ENCODE data around the gene ETF1.
"Not testable (repeated sequence)": the region's sequence is repeated elsewhere in the genome, so short reads cannot be mapped to it uniquely, and the experiment has no call there.

Gene ETF1

DNA sequence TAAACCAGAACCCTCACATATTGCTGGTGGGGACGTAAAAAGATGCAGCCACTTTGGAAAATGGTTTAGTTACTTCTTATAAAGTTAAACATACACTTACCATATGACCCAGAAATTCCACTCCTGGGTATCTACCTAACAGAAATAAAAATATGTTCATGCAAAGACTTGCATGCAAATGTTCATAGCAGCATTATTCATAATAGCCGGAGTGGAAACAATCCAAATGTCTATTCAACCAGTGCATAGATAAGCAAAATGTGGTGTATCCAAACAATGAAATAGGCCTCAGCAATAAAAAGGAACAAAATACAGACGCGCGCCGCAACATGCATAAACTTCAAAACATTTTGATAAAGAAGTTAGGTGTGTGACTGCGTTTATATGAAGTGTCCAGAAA is 66.1 kb downstream of the ETF1 start:
- no peak for DNase-seq

DNA sequence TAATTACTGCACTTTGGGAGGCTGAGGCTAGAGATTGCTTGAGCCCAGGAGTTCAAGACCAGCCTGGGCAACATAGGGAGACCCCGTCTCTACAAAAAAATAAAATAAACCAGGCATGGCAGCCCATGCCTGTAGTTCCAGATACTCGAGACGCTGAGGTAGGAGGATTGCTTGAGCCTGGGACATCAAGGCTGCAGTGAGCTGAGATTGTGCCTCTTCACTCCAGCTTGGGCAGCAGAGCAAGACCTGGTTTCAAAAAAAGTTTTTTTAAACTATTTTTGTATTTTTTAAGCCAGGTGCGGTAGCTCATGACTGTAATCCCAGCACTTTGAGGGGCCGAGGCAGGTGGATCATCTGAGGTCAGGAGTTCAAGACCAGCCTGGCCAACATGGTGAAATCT is 69.9 kb downstream of the ETF1 start:
- not testable (repeated sequence) for DNase-seq

DNA sequence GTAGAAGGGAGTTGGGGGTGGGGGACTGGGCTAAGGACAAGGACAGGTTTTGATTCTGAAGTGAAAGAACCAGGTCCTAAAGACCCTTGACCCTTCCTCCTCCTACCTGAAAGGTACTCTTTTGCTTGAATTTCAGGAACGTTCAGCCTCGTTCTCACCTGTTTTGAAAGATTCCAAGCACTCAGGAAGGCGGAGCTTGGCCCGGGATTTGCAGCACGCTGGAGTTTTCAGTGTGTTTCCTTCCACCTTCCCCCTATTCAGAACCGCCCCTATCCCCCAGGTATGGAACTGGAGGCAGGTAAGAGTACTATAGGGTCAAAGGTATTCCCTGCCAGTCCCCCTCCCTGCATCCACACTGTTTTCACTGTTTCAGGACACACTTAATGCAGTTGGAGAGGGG is 70.7 kb downstream of the ETF1 start:
- no peak for DNase-seq

DNA sequence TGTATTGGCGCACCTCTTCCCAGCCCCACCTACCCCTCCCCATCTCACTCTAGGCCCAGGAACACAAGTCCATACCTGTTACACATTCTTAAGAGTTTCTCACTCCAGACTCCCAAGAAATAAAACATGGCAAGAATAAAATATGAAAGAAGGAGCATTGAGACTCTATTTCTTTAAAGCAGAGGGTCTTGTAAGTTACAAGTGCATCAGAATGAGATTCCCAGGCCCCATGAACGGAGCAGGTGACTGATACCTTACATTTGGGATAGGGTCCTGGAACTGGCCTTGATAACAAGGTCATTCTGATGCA is 72.0 kb downstream of the ETF1 start:
- DNase-seq: no peak

DNA sequence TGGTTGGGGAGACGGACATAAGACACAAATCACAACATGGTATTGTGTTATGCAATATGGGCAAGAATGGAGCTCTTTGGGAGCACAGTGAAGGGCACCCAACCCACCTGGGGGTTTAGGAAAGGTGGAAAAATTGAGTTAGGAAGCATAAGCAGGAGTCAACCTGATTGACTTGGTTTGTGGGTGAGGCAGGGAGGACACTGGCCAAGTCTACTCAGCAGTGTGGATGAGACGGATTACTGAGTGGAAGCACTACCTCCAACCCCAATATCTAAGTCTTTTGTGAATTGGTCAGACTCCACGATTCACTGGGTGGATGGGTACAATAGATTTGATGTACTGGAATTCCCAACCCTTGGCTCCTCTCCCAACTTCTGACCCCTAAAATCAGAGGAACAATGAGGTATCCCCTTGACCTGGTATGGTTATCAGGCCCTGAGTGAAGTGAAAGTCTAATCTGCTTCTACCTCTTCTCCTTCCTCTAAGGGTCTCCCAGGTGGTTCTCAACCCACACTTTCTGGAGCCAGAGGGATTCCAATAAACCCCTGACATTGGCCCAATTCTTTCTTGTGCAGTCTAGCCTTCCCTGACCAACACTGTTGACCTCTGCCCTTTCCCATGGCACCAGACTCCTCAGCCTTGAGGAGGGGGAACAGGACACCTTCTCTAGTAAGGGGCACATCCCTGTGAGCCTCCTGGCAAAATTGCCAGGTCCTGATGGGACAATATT is 72.5 kb downstream of the ETF1 start:
- no peak for DNase-seq

DNA sequence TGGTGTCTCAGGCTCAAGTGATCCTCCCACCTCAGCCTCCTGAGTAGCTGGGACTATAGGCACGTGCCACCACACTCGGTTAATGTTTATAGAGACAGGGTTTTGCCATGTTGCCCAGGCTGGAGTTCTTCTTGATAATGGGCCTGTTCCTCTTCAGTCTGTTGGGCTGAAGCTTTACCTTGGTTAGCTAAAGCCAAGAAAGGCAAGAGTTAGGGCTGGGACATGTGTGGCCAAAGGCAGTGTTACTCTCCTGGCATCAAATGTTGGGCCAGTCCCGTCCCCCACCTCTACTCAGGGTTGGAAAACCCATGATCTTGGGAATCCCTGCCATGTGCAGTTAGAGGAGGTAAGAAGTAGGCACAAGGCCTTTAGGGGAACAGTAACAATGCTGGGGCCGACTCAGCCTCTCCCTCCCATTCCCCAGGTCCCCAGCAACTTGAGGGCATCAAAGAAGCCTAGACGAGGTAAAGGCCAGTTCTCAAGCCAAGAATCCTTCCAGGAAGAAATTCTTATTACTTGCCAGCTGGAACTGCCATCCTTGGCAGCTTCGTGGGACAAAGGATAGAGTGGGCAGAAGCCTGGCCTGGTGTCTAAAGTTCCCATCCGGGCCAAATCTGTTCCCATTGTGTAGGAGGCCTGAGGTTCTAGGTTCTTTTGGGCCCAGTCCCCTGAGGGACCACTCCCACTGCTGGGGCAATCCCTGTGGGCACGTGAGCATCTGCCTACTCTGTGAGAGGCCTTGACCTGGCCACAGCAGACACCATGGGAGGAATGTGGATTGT is 73.3 kb downstream of the ETF1 start:
- DNase-seq: peak; percentile 53

DNA sequence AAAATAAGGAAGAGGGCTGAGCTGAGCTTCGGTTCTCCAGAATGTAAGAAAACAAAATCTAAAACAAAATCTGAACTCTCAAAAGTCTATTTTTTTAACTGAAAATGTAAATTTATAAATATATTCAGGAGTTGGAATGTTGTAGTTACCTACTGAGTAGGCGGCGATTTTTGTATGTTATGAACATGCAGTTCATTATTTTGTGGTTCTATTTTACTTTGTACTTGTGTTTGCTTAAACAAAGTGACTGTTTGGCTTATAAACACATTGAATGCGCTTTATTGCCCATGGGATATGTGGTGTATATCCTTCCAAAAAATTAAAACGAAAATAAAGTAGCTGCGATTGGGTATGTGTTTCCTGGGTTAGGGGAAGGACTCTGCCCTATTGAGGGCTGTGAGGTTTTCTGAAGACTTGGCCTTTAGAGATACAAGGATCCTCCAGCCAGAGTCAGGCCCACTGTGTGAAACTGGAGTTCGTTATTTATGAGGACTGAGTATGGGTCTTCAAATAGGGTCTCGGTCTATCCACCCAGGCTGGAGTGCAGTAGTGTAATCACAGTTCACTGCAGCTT is 74.0 kb downstream of the ETF1 start:
- no peak for DNase-seq

DNA sequence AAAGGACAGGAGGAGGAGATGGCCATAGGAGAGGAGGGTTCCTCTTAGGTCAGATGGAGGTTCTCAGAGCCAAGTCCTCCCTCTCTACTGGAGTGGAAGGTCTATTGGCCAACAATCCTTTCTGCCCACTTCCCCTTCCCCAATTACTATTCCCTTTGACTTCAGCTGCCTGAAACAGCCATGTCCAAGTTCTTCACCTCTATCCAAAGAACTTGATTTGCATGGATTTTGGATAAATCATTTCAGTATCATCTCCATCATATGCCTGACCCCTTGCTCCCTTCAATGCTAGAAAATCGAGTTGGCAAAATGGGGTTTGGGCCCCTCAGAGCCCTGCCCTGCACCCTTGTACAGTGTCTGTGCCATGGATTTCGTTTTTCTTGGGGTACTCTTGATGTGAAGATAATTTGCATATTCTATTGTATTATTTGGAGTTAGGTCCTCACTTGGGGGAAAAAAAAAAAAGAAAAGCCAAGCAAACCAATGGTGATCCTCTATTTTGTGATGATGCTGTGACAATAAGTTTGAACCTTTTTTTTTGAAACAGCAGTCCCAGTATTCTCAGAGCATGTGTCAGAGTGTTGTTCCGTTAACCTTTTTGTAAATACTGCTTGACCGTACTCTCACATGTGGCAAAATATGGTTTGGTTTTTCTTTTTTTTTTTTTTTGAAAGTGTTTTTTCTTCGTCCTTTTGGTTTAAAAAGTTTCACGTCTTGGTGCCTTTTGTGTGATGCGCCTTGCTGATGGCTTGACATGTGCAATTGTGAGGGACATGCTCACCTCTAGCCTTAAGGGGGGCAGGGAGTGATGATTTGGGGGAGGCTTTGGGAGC is 74.7 kb downstream of the ETF1 start:
- DNase-seq: no peak

DNA sequence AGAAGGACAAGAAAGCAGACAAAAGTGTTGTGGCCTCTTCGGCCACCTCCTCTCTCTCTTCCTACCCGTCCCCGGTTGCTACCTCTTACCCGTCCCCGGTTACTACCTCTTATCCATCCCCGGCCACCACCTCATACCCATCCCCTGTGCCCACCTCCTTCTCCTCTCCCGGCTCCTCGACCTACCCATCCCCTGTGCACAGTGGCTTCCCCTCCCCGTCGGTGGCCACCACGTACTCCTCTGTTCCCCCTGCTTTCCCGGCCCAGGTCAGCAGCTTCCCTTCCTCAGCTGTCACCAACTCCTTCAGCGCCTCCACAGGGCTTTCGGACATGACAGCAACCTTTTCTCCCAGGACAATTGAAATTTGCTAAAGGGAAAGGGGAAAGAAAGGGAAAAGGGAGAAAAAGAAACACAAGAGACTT is 75.3 kb downstream of the ETF1 start:
- DNase-seq: no peak

DNA sequence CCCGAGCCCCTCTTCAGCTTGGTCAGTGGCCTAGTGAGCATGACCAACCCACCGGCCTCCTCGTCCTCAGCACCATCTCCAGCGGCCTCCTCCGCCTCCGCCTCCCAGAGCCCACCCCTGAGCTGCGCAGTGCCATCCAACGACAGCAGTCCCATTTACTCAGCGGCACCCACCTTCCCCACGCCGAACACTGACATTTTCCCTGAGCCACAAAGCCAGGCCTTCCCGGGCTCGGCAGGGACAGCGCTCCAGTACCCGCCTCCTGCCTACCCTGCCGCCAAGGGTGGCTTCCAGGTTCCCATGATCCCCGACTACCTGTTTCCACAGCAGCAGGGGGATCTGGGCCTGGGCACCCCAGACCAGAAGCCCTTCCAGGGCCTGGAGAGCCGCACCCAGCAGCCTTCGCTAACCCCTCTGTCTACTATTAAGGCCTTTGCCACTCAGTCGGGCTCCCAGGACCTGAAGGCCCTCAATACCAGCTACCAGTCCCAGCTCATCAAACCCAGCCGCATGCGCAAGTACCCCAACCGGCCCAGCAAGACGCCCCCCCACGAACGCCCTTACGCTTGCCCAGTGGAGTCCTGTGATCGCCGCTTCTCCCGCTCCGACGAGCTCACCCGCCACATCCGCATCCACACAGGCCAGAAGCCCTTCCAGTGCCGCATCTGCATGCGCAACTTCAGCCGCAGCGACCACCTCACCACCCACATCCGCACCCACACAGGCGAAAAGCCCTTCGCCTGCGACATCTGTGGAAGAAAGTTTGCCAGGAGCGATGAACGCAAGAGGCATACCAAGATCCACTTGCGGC is 75.9 kb downstream of the ETF1 start:
- DNase-seq: no peak

DNA sequence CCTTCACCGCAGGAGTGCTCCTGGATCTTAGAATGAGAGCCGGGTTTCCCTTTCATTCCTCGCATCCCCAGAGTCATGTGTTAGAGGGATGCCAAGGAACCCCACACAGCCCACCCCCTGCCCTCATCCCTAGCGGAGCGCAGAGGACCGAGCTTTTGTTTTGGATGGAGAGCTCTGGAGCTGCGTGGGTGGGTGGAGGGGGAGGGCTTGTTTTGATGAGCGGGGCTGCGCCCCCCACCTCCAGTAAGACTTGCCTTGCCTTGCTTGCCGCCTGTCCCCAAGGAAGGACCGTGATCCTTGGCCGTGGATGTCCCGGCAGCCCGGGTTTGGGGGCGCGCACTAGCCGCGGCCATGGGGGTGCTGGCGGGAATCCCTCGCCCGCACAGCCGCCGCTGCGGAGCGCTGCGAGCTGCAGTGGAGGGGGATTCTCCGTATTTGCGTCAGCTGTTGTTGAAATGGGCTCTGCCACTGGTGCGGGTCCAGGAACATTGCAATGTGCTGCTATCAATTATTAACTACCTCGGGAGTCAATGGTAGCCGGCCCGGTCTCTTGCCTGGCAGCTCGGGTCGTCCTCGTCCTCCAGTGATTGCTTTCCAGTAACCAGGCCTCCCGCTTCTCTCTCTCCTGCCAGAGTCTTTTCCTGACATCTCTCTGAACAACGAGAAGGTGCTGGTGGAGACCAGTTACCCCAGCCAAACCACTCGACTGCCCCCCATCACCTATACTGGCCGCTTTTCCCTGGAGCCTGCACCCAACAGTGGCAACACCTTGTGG is 76.7 kb downstream of the ETF1 start:
- peak; percentile 41 for DNase-seq

DNA sequence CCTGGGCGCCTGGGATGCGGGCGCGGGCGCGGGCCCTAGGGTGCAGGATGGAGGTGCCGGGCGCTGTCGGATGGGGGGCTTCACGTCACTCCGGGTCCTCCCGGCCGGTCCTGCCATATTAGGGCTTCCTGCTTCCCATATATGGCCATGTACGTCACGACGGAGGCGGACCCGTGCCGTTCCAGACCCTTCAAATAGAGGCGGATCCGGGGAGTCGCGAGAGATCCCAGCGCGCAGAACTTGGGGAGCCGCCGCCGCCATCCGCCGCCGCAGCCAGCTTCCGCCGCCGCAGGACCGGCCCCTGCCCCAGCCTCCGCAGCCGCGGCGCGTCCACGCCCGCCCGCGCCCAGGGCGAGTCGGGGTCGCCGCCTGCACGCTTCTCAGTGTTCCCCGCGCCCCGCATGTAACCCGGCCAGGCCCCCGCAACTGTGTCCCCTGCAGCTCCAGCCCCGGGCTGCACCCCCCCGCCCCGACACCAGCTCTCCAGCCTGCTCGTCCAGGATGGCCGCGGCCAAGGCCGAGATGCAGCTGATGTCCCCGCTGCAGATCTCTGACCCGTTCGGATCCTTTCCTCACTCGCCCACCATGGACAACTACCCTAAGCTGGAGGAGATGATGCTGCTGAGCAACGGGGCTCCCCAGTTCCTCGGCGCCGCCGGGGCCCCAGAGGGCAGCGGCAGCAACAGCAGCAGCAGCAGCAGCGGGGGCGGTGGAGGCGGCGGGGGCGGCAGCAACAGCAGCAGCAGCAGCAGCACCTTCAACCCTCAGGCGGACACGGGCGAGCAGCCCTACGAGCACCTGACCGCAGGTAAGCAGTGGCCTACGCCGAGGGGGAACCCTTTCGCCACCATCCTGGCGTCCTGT is 77.5 kb downstream of the ETF1 start, which contains the start of gene EGR1:
EGR1 (plus strand) TSS at position 219 of the 864 bp plus-strand sequence; CDS start at position 502, 283 bp downstream.
- peak; percentile 97 for DNase-seq

DNA sequence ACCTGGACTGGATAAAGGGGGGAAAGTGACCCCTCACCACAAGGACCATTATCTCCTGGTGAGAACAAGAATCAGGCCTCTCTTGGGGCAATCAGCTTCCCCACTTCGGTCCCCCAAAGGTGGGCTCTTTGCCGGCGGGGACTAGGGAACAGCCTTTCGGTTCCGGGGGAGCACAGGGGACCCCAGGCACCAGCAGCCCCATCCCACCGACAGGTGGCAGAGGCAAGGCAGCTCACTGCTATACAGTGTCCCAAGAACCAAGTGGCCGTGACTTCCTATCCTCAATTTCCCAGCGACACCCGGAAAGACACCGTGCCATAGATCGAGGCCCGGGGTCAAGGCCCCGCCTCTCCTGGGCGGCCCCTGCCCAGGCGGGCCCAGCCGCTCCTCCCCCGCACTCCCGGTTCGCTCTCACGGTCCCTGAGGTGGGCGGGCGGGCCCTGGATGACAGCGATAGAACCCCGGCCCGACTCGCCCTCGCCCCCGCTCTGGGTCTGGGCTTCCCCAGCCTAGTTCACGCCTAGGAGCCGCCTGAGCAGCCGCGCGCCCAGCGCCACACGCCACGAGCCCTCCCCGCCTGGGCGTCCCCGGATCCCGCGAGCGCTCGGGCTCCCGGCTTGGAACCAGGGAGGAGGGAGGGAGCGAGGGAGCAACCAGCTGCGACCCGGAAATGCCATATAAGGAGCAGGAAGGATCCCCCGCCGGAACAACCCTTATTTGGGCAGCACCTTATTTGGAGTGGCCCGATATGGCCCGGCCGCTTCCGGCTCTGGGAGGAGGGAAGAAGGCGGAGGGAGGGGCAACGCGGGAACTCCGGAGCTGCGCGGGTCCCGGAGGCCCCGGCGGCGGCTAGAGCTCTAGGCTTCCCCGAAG is 78.4 kb downstream of the ETF1 start:
- peak; percentile 94 for DNase-seq

DNA sequence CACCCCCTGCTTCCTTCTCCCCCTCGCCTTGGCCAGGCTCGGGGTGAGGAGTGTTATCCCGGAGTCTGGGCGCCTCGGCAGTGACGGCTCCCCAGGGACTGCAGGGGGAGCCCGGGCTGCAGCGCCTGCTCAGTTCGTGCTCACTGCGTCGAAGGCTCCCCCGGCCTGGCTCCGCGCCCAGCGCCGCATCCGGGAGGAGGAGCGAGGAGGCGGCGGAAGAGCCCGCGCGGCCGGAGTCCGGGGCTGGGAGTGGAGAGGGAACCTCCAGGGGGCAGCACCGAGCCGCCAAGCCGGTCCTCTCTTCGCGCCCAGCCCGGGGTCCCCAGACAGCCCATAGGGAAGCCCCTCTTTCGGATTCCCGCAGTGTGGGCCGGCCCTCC is 79.0 kb downstream of the ETF1 start:
- peak; percentile 96 for DNase-seq

DNA sequence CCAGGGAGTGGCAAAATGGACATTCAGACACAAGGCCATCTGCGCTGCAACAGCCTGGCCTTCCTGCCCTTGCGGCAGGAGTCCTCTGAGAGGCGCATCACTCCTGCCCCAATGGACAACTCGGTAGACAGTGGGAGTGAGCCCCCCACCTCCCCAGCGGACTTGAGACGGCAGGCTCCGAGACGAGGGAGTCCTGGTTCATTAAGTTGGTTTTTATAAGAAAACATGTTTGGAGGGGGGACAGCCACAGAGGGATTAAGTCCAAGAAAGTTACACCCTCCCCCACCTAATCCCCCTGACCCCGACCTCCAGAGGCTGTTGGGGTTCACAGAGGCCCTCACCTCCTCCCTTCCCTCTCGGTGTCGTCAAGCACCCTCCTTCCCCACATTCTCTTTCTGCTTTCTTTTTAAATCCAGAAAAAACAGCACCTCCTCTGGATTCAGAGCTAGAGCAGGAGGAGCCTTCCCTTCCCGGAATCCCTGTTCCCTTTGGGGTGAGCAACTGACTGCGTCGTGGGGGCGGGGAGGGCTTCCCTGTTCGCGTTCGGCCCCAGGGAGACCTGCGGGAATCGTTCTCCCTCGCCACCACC is 79.5 kb downstream of the ETF1 start:
- DNase-seq: no peak

DNA sequence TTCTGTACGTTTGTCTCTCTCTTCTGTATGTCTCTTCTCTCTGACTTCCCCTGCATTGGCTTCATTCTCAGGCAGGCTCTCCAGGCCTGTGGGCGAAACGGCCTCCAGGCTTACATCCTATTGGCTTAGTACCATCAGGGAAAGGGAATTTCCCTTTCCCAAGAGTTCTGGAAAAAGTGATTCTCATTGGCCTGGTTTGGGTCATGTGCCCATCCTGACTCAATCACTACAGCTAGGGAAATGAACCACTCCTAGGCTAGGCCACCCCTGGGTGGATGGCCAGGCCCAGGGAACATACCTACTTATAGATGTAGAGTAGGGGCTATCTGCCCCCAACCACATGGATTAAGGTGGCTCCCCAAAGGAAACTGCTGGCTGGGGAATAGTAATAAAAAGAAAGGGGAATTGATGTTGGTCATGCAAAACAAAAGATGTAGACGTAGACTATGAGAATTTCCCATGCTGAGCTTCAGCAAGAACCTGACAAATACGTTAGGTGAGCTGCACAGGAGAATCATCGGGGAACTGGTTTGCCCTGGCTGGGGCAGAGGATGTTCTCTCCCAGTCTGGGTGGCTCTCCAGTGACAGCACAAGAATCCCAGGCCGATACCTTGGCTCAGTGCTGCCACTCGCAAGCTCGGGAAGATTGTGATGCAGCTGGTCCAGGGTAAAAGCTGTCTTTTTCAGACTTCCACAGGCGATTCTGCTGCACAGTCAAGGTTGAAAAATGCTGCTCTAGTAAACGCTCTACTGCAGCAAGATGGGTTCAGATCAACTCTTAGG is 81.5 kb downstream of the ETF1 start:
- DNase-seq: no peak

DNA sequence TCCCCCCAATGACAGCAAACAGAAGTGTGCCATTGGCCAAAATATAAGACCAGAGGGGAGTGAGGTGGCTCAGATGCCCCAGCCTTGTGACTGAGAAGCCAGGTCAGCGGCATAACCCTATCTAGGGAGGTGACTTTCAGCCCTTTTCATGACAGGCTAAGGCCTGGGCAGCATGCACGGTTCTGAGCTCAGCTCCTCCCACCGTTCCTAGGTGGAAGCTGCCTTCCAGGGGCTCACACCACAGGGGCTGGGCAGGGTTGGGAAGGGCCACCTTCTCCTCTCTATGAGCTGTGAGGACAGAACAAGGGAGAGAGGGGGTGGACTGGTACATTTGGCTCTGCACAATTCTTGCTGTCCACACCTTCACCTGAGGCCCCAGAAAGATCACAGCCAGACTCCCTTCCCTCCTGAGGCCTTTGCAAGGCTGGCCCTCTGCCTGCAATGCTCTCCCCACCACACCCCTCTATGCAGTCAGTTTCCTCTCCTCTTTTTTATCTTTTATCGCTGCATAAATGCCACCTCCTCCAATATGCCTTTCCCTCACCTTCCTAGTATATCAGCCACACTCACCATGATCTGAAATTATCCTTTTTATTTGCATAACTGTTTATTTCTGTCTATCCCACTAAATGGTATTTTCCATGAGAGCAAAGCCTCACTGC is 82.9 kb downstream of the ETF1 start:
- DNase-seq: no peak
